ENCODE results near the gene YY1. TPM values are rescaled to one million over a fixed set of nuclear protein-coding genes. Genes with fewer than 3 reads are reported as not detected.

The YY1 gene
- total and polyA plus RNA-seq, 2 of the 8 experiments (the other 6 are each of a cell fraction or from before 2014, with no cell fraction given): 26.4 to 106 TPM

DNA sequence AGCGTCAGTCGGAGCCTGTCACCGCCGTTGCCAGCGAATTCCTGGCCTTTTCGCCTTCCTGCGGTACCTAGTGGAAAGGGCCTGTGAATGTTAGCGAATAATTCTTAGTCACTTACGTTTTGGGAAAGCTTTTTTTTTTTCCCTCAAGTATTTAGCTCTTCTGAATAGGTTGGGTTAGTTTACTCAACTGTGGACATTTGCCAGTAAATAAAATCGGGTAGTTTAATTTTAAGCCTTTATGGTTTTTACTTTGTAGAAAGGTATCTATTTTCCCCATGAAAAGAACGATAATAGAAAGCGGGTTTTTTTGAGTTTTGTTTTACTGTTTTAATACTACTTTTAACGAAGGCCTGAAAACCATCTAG, 1.7 kb downstream of the YY1 start:
- Histone ChIP-seq H3K4me3 (ENCODE audit: extremely low read depth in 1 of 4, insufficient read depth in 2 of 4, low read depth in 3 of 4, low read length in 4 of 4) (peak overlapping the region; percentile 79 to 100 (median 88)), H2AFZ (ENCODE audit: low read length) (no peak overlapping the region), H3K4me1 (replicated peaks in 1 of 4; ENCODE audit: control insufficient read depth in 3 of 4, insufficient read depth in 4 of 4, low read length in 3 of 4) (peaks cover 2 to 14% (median 5%) of the 10 kb centered on the region in 4 experiments; a peak in 3 of 7 replicates), H2BK20ac (ENCODE audit: low read length) (no peak overlapping the region), H4K91ac (replicated peaks; ENCODE audit: insufficient read length, low read length) (no peak overlapping the region), H4K20me1 (replicated peaks in 1 of 2; ENCODE audit: control insufficient read depth in 1 of 2, insufficient read depth in 2 of 2, low read length in 2 of 2) (peaks cover 22 to 36% of the 10 kb centered on the region in 2 experiments), H3K9ac (replicated peaks in 1 of 4; ENCODE audit: extremely low read depth in 1 of 4, low read depth in 3 of 4, low read length in 3 of 4) (peak overlapping the region in 2 of 4 experiments; percentile 23 to 34; a peak in 2 of 7 replicates), H3K79me2 (ENCODE audit: control insufficient read depth in 1 of 2, insufficient read depth in 2 of 2, low read length in 2 of 2) (peaks cover 62 to 83% of the 10 kb centered on the region in 2 experiments), H3K27me3 (replicated peaks in 1 of 4; ENCODE audit: control insufficient read depth in 3 of 4, extremely low read depth in 1 of 4, insufficient read depth in 3 of 4, low read length in 3 of 4) (no peaks in the 10 kb centered on the region), H3K4ac (replicated peaks; ENCODE audit: insufficient read length, low read depth, low read length) (no peak overlapping the region), H3K4me2 (ENCODE audit: insufficient read depth in 1 of 2, low read depth in 2 of 2, low read length in 2 of 2) (peak overlapping the region; percentile 67 to 71), H2BK120ac (replicated peaks; ENCODE audit: low read depth, low read length) (no peak overlapping the region), H3K27ac (ENCODE audit: low read depth, low read length) (no peak overlapping the region), H3K14ac (ENCODE audit: insufficient read length) (no peak overlapping the region), H2BK15ac (ENCODE audit: low read length) (no peak overlapping the region), H3K23me2 (ENCODE audit: low read depth, low read length) (no peaks in the 10 kb centered on the region; the same call in 1 of the 2 replicates), H3K18ac (ENCODE audit: extremely low read depth, low read length) (no peak overlapping the region), H3K79me1 (ENCODE audit: low read depth, low read length) (peaks cover 3% of the 10 kb centered on the region; the same call in 1 of the 2 replicates), H3K56ac (replicated peaks; ENCODE audit: insufficient read length, low read depth, low read length) (no peak overlapping the region), H2AK5ac (ENCODE audit: low read depth, low read length) (no peak overlapping the region), H3K23ac (ENCODE audit: insufficient read length) (no peak overlapping the region), H4K8ac (ENCODE audit: extremely low read depth, insufficient read depth, low read length) (no peak overlapping the region), H2BK5ac (ENCODE audit: low read depth, low read length) (no peak overlapping the region; the same call in 1 of the 2 replicates), H2BK12ac (ENCODE audit: low read depth, low read length) (no peak overlapping the region), H3K36me3 (ENCODE audit: control insufficient read depth in 2 of 4, insufficient read depth in 4 of 4, low read length in 3 of 4) (peaks cover 0 to 5% (median 0%) of the 10 kb centered on the region in 4 experiments; a peak in 2 of 8 replicates), H4K5ac (ENCODE audit: insufficient read length, low read depth, low read length) (no peak overlapping the region), H3K9me3 (ENCODE audit: insufficient read depth in 2 of 2, low read depth in 1 of 2, low read length in 1 of 2) (no peaks in the 10 kb centered on the region)
- FAIRE-seq: no peak
- CTCF ChIA-PET (ENCODE audit: partially characterized antibody): interaction anchor here (0.6 to 1.6 kb wide), 15 partner anchors 8 to 119 kb away, joined by 3 to 5 read pairs (median 3); partner anchors contain the start of gene DEGS2
- 6% methylated on average over 11 of the region's 13 CpGs; no CpG with 5 or more reads in 1 of the 2 experiments for WGBS, 2 experiments (ENCODE audit: extremely low coverage in 1 of 2, insufficient coverage in 1 of 2, insufficient read length in 1 of 2, insufficient replicate concordance in 2 of 2, low coverage in 1 of 2, low lambda C conversion rate in 2 of 2, missing lambda C conversion rate in 1 of 2)
- POLR2A ChIA-PET (ENCODE audit: partially characterized antibody): interaction anchor here (1.4 to 3.1 kb wide), 3 partner anchors 9 to 57 kb away, joined by 3 to 11 read pairs (median 3); no protein-coding TSS in a partner anchor
- DNase-seq (ENCODE audit: low read depth in 1 of 2, low spot score in 2 of 2): no peak
- no peak for TF ChIP-seq GABPA (IDR thresholded peaks at IDR 0.05; ENCODE audit: borderline replicate concordance, insufficient read depth, low read length)
- no peak for TF ChIP-seq RBBP5 (IDR thresholded peaks at IDR 0.05; ENCODE audit: borderline replicate concordance, low read depth, low read length)
- no peak for TF ChIP-seq SIX5 (IDR thresholded peaks at IDR 0.05; ENCODE audit: low read depth, low read length)
- TF ChIP-seq HDAC2 (IDR thresholded peaks at IDR 0.05; ENCODE audit: borderline replicate concordance in 1 of 2, low read depth in 2 of 2, low read length in 2 of 2): peak in 1 of 2 experiments; percentile 76; a peak in 1 of 4 replicates
- peak; percentile 39; the same call in 1 of the 2 replicates for TF ChIP-seq TEAD4 (IDR thresholded peaks at IDR 0.05; ENCODE audit: low read depth, low read length)
- TF ChIP-seq TAF1 (IDR thresholded peaks at IDR 0.05; ENCODE audit: low read depth, low read length): no peak
- TF ChIP-seq, protein P1, sequence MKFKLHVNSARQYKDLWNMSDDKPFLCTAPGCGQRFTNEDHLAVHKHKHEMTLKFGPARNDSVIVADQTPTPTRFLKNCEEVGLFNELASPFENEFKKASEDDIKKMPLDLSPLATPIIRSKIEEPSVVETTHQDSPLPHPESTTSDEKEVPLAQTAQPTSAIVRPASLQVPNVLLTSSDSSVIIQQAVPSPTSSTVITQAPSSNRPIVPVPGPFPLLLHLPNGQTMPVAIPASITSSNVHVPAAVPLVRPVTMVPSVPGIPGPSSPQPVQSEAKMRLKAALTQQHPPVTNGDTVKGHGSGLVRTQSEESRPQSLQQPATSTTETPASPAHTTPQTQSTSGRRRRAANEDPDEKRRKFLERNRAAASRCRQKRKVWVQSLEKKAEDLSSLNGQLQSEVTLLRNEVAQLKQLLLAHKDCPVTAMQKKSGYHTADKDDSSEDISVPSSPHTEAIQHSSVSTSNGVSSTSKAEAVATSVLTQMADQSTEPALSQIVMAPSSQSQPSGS (IDR thresholded peaks at IDR 0.05; ENCODE audit: low read length): no peak
- no peak for TF ChIP-seq SIRT6 (IDR thresholded peaks at IDR 0.05; ENCODE audit: low read length)
- TF ChIP-seq SIN3A (conservative IDR thresholded peaks at IDR 0.05 in 1 of 2, IDR thresholded peaks at IDR 0.05 in 1 of 2; ENCODE audit: low read depth in 1 of 2, low read length in 2 of 2): 0 out of 4 replicates have a peak, but pooled peaks of 1 of the 2 experiments have one; percentile 63
- TF ChIP-seq SAP30 (IDR thresholded peaks at IDR 0.05; ENCODE audit: insufficient read depth, insufficient replicate concordance, low read length): peak; percentile 61
